Amniotic epithelial cell (primary cell): Measurements from ENCODE around the gene CNTN3.
A peak's percentile ranks its signal among the peaks of the same experiment; 100 is the strongest.

Source experiments
- DNase-seq: peaks from one replicate; pipeline ENCODE4 v3.0.0-alpha.2; 2010; ENCODE audit warnings: low read depth

CNTN3 gene

GRCh38 chr3:74607803-74608202, 6.7 kb downstream of the CNTN3 start:
- DNase-seq: no peak

DNA sequence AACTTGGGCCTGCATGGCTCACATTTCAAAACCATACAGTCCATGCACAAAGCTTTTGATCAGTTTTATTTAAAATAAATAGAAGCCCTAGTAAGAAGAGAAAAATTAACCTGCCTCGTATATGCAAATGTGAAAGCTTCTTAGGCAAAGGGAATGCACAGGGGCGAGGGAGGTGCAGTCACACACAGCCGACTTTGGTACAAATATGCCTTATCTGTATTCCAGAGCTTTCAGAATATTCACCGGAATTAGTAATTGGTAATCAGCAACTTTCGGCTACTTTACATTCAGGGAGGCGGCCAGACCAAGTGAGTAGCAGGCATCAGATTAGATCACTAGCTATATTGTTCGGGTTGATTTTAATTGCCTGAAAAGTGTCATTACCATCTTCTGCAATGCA, 7.5 kb downstream of the CNTN3 start:
- DNase-seq: no peak

- DNase-seq: no peak
Measured at GRCh38 chr3:74605437-74605836, 9.0 kb downstream of the CNTN3 start.

DNA sequence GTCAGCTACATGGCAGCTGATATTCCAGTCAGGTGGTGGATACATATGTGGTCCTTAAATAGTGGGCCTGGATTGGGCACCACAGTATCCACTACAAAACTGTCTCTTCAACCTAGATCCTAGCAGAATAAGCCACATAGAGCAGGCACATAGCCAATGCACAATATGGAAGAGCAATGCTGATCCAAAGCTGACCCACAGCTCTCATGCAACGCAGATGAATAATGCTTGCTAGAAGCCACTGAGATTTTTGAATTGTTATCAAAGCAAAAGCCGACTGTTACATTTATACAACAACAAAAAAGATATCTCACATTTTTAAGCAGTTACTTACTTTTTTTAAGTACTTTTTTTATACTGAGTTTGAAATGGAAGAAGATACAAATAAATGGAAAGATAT, 11.2 kb downstream of the CNTN3 start:
- DNase-seq: no peak

- DNase-seq: no peak
Measured at GRCh38 chr3:74602471-74602870, 12.0 kb downstream of the CNTN3 start.

- no peak for DNase-seq
Measured at GRCh38 chr3:74601793-74602192, 12.7 kb downstream of the CNTN3 start.

DNA sequence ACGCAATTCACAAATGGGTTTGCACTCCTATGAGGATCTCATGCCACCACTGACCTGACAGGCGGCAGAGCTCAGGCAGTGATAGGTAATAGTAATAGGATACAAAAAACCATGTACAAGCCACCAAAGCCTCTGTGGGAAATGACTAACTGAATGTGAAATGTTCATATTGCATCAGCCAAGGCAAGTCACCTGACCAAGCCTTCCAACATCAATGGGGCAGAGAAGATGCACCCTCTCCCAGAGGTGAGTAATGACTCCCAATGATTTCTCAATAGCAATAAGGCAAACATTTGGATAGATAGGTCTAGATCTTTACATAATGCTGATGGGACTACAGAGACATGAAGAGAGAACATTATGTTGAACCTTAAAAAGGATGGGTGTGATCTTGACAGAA, 14.9 kb downstream of the CNTN3 start:
- peak; percentile 1 for DNase-seq

- DNase-seq: no peak
Measured at GRCh38 chr3:74593152-74593551, 21.3 kb downstream of the CNTN3 start.

DNA sequence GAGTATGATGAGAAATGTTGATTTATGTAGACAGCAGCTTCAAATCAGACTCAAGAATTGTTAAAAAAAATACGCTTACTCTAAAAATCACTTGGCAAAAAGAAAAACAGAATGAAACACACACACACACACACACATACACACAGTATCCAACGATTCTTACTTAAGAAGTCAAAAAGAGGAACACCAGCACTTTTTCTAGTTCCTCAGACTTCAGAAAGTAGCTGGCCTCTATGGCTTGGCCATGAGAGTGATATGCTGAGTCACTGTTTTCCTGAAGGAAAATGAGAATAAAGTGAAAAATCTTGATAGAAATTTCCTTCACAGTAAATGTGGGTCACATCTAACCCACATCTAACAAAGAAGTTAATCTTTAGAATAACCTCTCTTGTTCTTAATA, 22.1 kb downstream of the CNTN3 start:
- DNase-seq: no peak

- DNase-seq: no peak
Measured at GRCh38 chr3:74591946-74592345, 22.5 kb downstream of the CNTN3 start.

GRCh38 chr3:74591342-74591741, 23.1 kb downstream of the CNTN3 start:
- DNase-seq: no peak

DNA sequence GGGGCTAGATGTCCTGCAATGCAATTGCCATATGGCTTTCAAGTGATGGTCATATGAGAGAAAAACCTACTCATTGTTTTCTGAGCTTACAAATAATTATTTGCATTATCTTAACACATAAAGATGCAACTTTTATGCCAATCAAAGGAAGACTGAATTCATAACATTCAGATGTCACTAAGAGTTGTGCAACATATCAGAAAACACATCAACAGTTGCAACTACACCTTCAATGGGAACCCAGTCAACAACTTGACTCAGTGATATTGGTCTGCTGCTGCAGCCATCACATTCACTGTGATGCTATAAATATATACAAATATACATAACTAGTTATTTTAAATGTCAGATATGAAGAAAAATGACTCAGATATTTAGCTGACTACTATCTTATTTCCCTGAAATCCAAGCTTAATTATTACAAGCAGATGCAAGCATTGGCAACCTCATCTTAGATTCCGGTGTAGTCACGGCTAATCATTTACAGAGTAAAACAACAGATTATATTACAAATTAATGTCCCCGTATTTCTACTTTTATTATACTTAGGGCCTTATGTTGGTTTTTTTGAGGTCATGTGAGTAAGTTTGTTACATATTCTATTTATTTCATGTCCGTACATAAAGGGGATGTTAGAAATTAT, 23.7 kb downstream of the CNTN3 start:
- no peak for DNase-seq

DNA sequence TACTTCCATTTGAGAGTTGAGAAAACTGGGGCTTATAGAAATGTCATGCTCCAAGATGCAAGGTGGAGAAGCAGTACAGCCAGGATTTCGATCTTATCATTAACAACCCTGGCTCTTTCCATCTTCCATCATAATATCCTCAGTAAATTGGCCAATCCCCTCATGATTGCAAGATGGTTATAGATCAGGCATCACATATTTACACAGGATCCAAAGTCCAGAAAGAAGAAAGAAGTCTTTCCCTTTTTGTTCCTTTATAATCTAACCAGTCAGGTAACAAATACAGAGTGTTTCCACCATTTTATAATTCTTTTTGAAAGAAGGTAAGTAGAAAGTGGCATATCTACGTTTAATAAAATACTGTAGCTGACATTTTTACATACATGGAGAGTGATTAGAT, 29.7 kb downstream of the CNTN3 start:
- no peak for DNase-seq

GRCh38 chr3:74582982-74583381, 31.5 kb downstream of the CNTN3 start:
- DNase-seq: no peak

GRCh38 chr3:74575857-74576256, 38.6 kb downstream of the CNTN3 start:
- DNase-seq: no peak

DNA sequence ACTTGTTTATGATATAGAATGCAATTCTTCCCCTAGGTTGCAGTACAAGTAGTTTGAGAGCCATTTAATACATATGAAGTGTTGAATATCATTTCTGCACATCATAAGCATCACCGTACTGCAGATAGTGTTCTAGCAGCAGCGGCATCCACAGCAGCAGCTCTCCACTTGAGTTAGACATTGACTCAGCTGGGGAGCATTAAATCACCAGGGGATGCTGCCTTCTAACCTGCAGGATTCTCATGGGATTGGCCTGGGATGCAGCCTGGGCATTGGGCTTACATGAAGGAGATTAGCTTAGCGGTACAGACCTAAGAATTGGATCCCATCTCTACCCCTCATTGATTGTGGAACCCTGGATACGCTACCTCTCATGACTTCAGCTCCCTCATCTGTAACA, 43.3 kb downstream of the CNTN3 start:
- no peak for DNase-seq
